Spleen (tissue), 7 donors: Measurements from ENCODE around the gene MS4A4A.

Source experiments
- POLR2A ChIP-seq, 3 donors: fragments of 450-650 bp; IDR thresholded peaks; one replicate each; pipeline ENCODE4 v1.5.1; 2017; ENCODE audit warnings: antibody characterized with exemption in 3 of 3, mild to moderate bottlenecking in 1 of 3
- TF ChIP-seq, protein P1 (sequence below), 11 experiments: fragments of 200-600 bp in 7 of 11; fragments of 450-650 bp in 4 of 11; sonication (generic) in 4 of 11; IDR thresholded peaks in 8 of 11; conservative IDR thresholded peaks in 3 of 11; 1 replicate in 7 of 11; 2 replicates in 4 of 11; pipeline versions ENCODE4 v1.4.0 to v1.8.0; 2016 to 2021; ENCODE audit warnings: antibody characterized with exemption in 11 of 11, inconsistent platforms in 4 of 11, mild to moderate bottlenecking in 1 of 11
- donor health status: DM: no; HTN: no; CAD: no; lungs with moderate emphysema.
- donor health status: DM: no; HTN: no; CAD: no.
- donor health status: DM: no; HTN: no; CAD: no.

DNA sequence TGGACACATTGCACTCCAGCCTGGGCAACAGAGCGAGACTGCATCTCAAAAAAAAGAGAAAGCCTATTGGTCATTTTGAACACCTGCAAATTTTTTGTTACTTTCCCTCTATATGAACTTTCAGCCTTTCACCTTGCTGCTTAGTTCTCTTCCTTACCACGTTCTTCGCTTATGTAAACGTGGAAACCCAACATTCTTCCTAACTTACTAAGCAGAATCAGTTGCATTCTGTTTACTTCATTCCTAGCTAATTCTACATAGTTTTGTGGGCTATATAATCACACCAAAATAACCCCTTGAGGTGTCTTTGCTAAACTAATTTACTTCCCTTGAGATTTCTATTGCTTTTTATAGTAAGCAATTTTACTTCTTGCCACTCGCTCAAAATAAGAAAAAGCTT lies 23.2 kb downstream of the MS4A4A start:
- TF ChIP-seq, protein P1, sequence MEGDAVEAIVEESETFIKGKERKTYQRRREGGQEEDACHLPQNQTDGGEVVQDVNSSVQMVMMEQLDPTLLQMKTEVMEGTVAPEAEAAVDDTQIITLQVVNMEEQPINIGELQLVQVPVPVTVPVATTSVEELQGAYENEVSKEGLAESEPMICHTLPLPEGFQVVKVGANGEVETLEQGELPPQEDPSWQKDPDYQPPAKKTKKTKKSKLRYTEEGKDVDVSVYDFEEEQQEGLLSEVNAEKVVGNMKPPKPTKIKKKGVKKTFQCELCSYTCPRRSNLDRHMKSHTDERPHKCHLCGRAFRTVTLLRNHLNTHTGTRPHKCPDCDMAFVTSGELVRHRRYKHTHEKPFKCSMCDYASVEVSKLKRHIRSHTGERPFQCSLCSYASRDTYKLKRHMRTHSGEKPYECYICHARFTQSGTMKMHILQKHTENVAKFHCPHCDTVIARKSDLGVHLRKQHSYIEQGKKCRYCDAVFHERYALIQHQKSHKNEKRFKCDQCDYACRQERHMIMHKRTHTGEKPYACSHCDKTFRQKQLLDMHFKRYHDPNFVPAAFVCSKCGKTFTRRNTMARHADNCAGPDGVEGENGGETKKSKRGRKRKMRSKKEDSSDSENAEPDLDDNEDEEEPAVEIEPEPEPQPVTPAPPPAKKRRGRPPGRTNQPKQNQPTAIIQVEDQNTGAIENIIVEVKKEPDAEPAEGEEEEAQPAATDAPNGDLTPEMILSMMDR (IDR thresholded peaks at IDR 0.05 in 8 of 11, conservative IDR thresholded peaks at IDR 0.05 in 3 of 11): no peak
- no peak for TF ChIP-seq POLR2A (IDR thresholded peaks at IDR 0.05)
